NOMO-1 treated with dmso at 0.1 percent for 144 hours (cell line): ENCODE data around the gene PHF20.
"Not testable (repeated sequence)": the region's sequence is repeated elsewhere in the genome, so short reads cannot be mapped to it uniquely, and the experiment has no call there.

ENCODE experiments used
- DNase-seq: peaks from one replicate; lab custom pipeline; 2025; ENCODE audit not compliant: unreplicated experiment; lab: John Stamatoyannopoulos, UW

PHF20 gene

DNA sequence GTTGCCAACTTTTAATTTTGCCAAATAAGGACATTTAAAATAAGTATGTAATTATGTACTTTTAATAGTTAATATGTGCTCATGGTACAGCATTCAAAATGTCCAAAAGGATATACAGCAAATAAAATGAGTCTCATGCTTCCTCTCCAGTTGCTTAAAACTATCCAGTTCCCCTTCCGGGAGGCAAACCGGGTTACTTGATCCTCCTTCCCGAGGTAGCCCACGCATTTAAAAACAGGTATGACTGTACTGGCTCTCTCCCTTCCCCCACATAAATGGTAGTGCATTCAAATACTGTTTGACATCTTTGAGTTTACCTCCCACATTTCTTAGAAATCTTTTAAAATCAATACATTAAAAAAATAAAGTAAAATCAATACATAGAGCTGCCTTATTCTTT, 66.4 kb downstream of the PHF20 start:
- no peak for DNase-seq

DNA sequence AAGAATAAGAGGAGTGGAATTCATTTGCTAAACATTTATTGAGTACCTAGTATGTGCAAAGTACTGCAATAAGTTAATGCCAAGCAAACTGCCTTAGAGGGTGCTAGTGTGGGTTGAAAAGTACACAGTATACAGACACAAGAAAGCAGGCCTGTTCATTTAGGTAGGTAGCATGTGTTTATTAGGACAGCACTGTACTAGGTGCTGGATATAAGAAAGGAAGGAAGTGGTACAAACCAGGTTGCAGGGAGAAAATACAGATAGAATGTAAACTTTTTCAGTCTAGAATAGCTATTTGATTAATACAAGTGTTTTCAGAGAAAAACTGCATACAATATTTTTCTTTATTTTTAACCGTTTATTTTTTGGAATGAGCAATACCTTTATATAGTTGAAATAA, 68.1 kb downstream of the PHF20 start:
- no peak for DNase-seq

DNA sequence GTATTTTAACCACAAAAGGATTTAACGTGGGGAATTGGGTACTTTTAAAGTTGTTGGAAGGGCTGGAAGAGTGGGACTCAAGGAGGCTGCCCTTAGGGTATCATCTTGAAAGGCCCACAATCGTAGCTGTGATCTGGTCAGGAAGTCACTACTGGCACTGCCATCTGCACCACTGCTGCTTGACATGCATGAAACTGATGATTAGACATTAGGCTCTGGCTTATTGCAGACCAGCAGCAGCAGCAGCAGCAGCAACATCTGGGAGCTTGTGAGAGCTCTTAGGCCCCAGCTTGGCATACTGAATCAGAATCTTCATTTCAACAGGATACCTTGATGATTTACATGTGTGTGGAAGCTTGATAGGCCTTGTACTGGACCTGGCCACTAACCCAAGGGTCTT, 68.6 kb downstream of the PHF20 start:
- DNase-seq: no peak

DNA sequence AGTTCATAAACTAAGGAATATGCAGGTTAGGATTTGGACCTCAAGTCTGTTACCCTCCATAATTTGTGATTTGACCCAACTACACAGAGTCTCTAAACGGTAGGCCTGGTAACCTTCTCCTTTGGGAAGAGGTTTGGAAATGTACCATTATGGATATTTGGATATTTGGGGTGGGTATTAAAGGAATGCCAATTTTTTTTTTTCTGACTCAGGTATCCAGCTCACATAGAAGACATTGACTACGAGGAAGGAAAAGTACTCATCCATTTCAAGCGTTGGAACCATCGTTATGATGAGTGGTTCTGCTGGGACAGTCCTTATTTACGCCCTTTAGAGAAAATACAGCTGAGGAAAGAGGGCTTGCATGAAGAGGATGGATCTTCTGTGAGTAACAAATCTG, 70.5 kb downstream of the PHF20 start:
- DNase-seq: no peak

DNA sequence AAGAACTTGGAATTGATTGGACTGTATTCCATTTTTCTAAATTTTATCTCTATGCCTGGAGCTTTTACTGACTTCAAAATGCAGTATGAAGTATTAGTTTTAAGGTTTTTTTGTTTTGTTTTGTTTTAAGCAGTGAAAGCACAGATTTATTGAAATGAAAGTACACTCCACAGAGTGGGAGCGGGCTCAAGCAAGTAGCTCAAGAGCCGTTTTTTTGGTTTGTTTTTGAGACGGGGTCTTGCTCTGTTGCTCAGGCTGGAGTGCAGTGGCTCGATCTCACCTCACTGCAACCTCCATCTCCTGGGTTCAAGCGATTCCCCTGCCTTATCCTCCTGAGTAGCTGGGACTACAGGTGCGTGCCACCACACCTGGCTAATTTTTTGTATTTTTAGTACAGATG, 72.1 kb downstream of the PHF20 start:
- not testable (repeated sequence) for DNase-seq

DNA sequence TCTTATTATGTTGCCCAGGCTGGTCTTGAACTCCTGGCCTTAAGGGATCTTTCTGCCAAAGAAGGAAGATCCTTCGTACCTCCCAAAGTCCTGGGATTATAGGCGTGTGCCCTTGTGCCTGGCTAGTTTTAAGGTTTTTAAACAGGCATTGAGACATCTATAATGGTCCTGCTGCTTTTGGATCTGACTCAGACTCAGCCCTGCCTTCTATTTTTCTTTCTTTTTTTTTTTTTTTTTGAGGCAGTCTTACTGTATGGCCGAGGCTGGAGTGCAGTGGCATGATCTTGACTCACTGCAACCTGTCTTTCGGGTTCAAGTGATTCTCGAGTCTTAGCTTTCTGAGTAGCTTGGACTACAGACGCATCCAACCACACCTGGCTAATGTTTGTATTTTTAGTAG, 73.7 kb downstream of the PHF20 start:
- DNase-seq: no peak

DNA sequence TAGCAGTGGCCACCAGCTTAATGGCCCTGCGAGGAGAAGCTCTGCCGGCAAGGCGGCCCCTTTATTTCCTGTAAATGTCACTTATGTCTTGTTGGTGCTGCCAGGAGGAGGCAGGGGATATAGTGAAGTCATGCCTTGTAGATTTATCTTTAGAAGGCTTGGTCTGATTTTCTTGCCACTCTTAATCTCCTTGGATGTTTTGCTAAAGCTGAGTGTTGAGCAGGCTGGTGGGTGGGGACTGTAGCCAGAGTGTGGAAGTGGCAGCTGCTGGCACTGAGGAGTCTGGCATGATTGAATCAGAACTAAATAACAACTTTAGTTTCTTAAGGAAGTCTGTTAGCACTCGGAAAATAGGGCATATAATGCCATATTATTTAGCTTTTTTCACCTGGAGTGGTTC, 77.9 kb downstream of the PHF20 start:
- no peak for DNase-seq

DNA sequence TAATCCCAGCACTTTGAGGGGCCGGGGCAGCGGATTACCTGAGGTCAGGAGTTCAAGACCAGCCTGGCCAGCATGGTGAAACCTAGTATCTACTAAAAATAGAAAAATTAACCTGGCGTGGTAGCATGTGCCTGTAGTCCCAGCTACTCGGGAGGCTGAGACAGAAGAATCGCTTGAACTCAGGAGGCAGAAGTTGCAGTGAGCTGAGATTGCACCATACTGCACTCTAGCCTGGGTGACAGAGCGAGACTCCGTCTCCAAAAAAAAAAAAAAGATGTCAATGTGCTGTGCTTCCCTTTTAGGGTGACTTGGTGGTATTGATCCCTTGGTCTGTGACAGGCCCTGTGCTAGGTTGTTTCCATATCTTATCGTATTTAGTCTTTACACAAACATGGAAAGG, 79.8 kb downstream of the PHF20 start:
- not testable (repeated sequence) for DNase-seq

DNA sequence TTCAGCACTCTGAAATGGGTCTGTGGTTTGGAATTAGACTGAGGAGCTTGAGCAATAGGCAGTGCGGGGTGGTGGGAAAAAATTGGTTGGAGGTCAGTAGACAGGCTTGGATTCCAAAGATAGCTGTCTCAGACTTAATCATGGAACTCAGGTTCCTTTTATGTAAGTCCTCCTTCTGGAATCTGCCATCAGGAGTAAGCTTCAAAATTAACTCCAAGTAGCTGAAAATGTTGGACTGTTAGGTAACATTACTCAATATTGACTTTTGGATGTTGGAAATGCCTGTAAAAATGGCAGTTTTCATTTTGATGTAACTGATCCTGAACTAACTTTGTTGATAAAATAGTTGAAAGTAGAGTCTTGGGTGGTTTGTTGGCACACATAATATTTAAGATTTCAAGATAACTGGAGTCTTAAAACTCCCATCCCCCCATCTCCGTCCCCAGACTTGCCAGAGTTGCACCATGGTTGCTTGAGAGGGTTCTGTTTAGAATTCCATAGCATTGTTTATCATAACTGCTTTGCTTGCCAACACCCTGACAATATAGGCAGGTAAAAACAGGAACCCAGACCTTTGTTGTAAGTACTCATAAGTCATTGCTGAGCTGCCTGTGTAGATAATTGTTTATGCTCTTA, 83.0 kb downstream of the PHF20 start:
- no peak for DNase-seq

DNA sequence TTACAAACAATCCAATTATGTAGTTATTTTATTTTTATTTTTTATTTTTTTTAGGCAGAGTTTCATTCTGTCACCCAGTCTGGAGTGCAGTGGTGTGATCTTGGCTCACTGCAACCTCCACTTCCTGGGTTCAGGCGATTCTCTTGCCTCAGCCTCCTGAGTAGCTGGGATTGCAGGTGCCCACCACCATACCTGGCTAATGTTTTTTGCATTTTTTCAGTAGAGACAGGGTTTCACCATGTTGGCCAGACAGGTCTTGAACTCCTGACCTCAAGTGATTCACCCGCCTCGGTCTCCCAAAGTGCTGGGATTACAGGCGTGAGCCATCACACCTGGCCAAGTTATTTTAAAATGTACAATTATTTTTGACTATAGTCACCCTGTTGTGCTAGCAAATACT, 83.8 kb downstream of the PHF20 start:
- DNase-seq: not testable (repeated sequence)

DNA sequence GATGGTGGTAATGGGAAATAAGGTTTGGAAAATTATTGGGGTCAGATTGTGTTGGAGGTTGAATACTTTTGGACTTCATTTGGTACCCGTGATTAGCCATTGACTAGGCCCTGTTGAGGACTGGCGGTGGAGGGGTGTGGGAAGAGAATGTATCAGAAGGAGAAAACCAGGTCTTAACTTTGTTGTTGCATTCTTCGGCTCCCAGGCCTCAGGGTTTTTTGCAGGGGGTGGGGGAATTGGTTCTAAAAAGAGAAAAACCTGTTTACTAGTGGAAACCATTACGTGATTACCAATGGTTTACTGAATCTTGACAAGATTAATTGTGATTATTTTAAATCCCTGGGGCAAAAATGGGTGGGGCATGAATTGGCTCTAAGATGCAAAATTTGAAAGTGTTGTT, 85.1 kb downstream of the PHF20 start:
- no peak for DNase-seq

DNA sequence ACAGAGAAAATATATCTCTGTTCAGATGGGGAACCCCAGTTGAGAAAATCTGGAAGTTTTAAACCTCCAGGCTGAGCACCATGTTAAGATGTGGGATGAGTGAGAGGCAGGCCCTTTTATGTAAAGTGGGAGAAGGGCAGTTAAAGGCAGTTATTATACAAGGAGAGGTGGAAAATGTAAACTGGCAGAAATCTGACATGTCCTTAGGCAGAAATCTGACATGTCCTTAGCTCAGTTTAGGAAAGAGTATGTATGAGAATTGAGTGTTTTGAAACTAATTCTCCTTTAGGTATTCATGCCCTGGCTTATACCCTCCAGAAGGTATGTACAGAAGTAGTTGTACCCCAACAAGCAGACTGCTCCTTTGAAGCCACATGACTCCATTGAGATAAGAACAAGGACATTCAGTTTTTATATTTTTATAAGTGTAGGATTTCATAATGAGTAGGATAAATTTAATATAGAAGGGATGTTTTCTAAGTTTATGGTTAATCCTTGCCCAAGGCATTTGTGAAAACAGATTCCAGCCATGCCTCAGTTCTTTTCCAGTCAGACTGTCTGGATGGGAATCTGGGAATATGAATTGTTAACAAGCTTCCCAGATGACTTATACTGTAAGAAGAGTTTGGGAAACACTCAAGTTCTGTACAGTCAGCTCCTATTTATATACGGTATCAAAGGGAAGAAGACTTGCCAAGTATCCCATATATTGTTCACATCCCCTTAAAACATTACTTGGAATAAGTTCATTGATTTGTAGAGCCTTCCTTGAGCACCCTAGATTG, 94.8 kb downstream of the PHF20 start:
- DNase-seq: no peak

DNA sequence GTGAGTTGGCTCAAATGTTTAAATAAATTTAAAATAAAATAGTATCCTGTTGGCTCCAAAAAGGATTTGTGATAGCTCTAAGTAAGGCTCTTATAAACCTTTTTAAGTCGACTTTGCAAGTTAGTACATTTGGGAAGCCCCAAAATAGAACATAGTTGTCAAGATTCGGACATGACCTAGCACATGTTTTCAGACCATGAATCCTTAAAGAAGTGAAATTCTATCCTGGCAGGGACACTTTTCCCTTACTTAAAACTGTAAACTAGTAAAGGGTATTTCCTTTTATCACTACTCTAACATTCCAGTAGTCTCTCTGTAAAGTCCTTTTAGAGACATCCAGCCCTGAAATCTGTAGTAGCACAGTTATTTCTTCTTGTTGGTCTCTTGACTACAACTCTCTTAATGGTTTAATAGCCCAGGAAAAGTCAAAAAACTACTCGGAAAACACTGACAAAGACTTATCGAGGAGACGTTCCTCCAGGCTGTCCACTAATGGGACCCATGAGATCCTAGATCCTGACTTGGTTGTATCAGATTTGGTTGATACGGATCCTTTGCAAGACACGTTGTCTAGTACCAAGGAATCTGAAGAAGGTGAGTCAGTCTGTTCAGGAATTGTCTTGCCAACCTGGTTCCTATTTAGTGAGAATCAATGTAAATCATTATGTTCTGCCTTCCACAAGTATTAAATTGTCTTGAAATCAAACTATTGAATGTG, 98.9 kb downstream of the PHF20 start:
- no peak for DNase-seq

DNA sequence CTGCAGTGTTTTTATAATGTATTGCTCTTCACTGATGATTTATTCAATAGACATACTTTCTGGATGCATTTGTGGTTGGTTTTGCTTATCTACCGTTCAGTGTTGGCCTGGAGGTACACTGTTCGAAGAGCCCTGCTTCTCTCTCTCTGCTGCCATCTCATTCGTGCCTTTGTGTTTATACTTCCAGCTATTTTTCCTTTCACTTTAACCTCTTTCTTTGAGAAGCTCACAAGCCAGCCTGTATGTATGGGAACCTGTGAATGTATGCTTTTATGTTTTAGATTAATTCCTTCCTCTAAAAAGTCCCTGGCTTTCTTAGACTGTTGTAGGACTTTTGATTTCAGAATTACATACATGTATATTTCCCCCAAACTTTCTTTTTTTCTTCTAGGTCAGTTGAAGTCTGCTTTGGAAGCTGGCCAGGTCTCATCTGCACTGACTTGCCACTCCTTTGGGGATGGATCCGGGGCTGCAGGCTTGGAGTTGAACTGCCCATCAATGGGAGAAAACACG, 99.5 kb downstream of the PHF20 start:
- DNase-seq: no peak

DNA sequence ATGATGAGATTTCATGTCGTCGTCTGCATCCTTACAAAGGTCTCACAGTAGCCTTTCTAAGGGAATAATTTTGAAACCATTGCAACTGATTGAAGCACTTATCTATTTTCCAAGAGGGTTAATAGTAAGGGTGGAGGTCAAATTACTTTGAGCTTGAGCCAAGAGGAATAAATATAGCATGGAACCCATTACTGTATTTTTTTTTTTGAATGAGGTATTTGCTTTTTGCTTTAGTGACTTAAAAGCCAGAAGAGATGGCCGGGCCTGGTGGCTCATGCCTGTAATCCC, 104.2 kb downstream of the PHF20 start:
- DNase-seq: no peak

DNA sequence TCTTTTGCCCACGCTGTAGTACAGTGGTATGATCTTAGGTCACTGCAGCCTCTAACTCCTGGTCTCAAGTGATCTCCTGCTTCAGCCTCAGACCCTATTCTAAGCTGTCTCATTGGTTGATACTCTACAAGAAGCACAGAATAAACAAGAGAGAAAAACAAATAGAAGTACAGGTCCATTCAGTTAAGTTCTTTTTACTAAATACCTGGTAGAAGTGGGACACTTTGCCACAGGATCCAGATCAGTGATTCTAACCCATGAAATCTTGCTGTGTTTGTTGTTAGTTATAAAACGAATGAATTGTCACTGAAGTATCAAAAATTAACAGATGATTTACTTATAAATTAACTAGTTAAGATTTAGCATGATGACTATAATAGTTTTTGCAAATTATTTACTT, 105.8 kb downstream of the PHF20 start:
- DNase-seq: no peak

DNA sequence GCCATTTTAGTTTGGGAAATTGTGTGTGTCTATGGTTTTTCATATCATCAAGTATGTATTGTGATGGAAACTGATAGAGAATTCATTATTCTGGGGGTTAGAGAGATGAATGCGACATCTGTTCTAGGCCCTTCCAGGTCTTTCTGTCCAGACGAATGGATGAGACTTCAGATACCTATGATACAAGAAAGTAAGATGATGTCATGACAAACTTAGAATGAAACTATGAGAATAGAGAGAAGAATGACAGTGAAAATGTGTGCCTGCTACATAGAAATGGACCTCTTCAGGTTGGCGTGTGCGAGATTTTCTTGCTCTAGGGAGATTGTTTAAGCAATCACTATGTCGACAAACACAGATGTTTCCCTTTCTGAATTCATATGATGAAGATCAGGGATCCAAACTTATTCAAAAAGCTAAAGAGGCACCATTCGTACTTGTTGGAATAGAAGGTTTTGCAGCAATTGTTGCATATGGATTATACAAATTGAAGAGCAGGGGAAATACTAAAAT, 106.4 kb downstream of the PHF20 start:
- DNase-seq: no peak

DNA sequence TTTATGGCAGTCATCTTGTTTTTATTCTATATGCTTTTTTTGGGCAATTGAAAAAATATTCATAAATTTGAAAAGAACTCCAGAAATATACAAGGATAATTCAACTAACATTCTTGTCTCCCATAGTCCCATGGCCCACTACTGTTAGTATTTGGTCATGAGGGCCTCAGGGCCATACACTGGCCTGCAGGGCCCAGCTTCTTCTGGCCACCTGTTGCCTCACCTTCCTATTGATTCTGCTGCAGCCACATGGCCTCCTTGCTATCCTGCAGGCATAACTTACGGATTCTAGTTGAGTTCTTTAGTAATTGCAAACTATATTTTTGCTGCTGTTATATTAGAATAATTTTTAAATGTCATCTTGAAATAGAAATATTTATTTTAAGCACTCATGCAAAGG, 109.9 kb downstream of the PHF20 start:
- no peak for DNase-seq

DNA sequence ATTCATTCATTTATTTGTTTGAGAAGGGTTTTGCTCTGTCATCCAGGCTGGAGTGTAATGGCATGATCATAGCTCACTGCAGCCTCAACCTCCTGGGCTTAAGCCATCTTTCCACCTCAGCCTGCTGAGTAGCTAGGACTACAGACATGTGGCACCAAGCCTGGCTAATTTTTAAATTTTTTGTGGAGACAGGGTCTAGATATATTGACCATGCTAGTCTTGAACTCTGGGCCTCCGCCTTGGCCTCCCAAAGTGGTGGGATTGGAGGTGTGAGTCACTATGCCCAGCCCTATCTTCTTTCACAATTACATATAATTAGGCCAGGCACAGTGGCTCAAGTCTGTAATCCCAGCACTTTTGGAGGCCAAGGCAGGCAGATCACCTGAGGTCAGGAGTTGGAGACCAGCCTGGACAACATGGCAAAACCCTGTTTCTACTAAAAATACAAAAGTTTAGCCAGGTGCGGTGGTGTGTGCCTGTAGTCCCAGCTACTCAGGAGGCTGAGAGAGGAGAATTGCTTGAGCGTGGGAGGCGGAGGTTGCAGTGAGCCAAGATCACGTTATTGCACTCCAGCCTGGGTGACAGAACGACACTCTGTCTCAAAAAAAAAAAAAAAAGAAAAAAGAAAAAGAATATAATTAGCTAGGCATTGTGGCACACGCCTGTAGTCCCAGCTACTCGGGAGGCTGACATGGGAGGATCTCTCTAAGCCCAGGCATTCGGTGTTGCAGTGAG, 110.8 kb downstream of the PHF20 start:
- DNase-seq: not testable (repeated sequence)

DNA sequence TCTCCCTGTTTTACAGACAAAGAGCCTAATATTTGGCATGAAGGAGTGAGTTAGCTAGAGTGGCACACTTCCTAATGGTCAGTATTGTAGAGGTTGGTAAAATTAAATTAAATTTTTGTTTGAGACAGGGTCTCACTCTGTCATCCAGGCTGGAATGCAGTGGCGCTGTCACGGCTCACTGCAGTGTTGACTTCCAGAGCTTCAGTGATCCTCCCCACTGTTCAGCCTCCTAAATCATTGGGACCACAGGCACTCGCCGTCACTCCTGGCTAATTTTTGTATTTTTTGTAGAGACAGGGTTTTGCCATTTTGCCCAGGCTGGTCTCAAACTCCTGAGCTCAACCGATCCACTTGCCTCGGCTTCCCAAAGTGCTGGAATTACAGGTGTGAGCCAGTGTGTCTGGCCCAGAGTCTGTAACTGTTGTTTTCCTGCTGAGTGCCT, 111.5 kb downstream of the PHF20 start:
- no peak for DNase-seq
